GM12891 (cell line): ENCODE results near the gene DYNC1I1.

Experiments used
- POLR2A ChIP-seq: IDR thresholded peaks from 2 replicates; pipeline ENCODE4 v1.6.1; 2011; ENCODE audit warnings: low read depth, low read length, control low read depth
- POLR2AphosphoS5 ChIP-seq: IDR thresholded peaks from 2 replicates; pipeline ENCODE4 v1.6.1; 2011; ENCODE audit warnings: low read depth, low read length, control low read depth

DNA sequence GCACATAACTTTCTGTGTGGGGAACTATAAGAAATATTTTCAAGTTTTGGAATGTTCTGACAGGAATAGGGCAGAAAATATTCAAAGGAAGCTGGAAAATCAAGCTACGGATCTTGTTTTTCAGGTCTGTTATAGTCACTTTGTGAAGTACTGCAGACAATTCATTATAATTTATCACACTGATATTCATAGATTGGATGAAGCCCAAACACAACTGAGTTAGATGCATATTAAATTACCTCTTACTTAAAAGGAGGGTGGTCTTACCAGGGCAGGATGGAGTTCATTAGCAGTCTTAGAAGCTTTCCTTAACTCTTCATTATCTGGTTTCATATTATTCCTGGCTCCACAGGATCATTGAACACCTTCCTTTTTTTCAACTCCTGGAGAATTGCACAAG, 242.3 kb downstream of the DYNC1I1 start:
- TF ChIP-seq POLR2AphosphoS5, result no peak
- no peak for TF ChIP-seq POLR2A
